HG02884 (cell line): ENCODE results near the gene INPP5D.
A peak's percentile ranks its signal among the peaks of the same experiment; 100 is the strongest.

Experiments used
- ATAC-seq: cut with Tn5 transposase; IDR thresholded peaks from one replicate; pipeline ENCODE4 v1.9.1; 2021; ENCODE audit warnings: mild to moderate bottlenecking, moderate library complexity; ENCODE audit not compliant: unreplicated experiment

The INPP5D gene

DNA sequence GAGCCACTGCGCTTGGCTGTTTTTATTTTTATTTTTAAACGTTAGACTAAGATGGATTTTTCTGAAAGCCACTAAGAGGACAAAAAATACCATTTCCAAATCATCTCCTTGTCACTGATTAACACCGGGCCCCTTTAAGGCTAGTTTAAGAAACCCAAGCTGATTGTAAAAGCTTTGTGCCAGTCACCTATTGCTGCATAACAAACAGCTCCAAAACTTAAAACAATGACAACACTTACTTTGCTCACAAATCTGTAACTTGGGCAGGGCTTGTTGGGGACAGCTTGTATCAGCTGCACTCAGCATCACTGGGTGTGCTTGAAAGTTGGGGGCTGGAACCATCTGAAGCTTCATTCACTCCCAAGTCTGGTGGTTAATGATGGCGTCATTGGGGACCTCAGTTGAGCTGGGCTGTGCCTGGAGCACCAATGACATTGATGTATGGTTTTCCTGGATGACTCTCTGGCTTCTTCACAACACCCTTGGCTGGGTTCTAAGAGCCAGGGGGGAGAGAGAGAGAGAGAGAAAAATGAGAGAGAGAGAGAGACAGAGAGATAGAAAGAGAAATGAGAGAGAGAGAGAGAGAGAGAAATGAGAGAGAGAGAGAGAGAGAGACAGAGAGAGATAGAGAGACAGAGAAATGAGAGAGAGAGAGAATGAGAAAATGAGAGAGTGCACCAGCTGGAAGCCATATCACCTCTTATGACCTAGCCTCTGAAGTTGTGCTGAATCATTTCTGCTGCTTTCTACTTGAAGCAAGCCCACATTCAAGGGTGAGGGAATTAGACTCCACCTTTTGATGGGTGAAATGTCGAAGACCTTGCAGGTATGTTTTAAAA, 165.3 kb downstream of the INPP5D start:
- no peak for ATAC-seq

DNA sequence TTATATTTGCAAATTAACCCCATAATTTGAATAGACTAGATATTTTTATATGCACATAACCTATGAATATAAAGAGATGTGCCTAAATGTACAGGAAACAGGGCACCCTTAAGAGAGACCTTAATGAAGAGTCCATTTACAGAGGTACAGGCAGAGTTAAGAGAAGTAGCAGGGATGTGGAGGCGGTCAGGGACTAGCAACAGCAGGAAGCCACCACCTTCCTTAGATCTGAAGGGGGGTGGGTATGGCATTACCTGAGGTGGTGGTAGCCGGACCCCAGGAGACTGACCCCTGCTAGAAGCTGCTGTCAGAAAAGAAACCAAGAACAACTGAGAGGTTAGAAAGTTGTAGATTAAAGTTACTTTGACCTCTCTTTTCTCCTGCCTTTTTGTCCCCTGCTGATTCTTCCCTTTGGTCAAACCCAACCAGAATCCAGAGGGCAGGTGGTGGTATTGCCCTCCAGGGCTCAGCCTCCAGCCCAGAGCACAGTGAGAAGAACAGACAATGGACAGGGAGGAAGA, 166.4 kb downstream of the INPP5D start:
- no peak for ATAC-seq

DNA sequence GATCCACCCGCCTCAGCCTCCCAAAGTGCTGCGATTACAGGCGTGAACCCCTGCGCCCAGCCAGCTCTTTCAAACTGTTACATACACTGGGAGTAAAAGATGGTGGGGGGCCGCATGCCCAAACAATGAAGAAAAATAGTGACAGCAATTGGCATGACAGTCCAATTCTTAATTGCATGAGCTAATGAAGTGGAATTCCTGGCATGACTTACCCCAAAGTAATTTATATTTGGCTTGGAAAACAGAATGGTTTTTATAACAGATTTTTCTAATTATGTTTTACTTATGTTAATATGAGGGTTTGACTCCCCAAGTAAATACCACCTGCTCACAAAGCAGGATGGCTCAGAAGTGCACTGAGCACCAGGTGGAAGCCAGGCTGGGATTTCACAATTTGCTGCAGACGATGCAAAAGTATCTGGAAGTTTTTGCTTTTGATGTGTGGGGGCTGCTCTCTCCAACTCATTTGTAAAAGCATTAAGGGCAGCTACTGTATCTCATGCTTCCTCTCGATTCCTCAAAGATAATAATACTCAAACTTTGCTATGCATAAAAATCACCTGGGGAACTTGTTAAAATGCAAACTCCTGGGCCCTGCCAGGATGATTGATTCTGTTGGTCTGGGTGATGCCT, 167.3 kb downstream of the INPP5D start:
- ATAC-seq = no peak

DNA sequence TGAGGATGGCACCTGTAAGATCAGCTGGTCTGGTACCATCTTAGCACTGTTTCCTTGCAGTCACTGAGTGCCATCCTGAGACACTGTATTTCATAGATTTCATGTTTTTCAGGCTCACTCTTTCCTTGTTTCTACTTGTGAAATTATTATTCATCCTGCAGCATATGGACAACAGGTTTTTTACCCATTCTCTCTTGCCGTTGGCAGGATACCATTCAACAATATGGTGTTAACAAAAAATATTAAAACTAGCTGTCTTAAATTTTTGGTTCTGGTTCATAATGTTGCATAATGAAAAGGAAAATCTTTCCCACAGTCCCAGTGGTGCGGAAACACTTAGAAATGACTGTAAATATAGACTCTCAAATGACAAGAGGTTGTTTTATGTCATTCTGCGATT, 168.2 kb downstream of the INPP5D start:
- no peak for ATAC-seq

DNA sequence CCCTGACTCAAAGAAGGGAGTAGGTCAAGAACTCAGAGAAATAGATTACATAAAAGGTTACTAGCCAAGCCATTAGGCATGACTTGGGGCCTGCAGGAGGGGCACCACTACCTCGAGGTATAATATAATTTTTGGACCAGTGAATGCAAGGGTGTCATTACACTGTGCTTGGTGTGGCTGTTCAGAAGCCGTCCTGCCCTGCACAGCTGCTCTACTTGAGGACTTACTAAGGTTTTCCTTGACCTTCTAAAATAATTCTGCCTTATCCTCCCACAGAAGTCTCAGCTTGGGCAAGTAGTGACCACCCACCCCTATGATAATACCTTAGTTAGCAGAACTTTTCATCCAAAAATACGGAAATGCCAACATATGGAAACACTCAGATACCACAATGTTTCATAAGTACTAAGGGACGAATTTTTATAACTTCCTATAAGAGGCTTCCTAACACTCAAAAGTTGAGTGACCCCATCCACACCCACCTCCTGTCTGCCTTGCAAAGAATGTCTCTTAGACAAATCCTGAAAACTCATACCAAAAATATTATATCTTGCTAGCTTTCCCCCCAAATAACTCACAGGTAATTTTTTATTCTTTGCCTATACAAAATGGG, 173.6 kb downstream of the INPP5D start:
- ATAC-seq = no peak

DNA sequence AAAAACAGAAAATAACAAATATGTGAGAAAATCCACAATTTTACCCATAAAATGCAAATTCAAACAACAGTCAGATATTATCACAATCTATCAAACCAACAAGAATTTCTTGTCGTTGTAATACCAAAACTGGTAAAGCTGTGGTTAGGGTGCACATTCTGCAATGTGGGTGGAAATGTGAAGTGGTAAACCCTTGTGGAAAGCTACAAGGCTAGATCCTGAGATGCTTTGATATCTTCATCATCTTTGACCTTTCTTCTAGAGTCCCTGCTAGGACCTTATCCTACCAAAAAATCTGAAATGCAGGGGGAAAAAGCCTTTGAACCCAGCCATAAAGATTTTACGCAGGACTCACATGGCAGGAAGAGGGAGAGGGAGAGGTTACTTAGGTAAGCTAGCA, 174.1 kb downstream of the INPP5D start:
- no peak for ATAC-seq

DNA sequence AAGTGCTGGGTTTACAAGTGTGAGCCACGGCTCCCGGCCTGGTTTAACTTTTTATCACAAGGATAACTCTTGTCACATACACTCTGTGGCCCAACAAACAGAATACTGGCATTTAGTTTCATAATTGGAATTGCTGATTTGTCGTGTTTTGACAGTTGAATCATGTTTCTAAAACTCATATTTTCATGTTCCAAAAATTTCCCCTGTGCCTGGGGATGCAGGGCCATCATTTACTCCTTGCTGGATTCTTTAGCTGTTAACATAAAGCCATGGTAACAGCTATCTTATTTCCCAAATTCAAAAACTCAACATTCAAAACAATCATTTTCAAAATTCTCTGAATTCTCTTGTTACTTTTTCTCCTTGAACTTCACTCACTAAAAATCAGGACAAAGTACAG, 174.9 kb downstream of the INPP5D start:
- ATAC-seq = no peak

DNA sequence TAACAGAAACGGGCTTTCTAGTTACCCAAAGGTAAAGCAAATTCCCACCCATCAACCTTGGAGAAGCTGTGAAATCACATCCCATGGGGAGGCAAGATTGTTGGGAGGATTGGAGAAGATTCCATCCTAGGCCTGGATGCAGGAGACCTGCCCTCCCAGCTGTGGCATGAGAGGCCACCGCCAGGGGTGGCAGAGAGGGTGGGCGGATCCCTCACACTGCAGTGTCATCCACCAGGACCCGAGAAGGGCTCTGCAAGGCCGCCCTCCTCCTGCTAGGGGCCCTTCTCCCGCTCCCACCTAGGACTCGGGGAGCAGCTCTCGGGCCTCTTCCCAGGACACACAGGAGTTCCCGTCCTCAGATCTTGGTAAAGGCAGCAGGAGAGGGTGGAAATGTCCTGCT, 175.8 kb downstream of the INPP5D start:
- no peak for ATAC-seq

DNA sequence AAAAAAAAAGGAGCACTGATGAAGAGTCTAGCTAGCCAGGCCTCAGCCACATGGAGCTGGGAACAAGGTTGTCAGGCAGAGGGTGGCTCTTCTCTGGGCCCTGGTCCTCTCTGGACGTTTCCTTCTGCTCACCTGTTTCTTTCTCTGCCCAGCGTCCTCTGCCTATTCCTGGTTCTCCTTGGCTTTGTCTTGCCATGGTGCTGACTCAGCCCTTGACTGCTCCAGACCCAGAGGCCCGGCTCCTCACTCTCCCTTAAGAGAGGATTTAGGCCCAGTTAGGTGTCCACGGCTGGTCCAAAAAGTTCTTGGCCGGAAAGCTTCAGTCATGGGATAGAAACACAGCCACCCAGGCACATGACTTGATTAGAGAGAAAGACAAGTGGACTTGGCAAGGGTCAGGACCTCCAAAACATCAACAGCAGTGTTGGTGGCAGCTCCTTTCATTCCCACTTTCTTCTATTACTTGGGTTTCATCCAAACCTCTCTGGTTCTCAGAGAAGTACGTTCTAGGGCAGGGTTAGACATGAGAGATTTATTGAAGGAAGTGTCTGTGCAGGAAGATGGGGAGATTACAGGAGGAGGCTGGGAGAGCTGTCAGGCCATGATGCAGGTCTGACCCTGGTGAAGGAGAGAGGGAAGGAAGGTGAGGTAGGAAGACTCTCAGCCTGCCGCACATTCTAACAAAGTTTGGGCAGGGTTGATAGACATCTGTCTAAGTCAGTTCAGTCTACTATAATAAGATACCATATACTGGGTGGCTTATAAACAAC, 176.9 kb downstream of the INPP5D start:
- no peak for ATAC-seq

DNA sequence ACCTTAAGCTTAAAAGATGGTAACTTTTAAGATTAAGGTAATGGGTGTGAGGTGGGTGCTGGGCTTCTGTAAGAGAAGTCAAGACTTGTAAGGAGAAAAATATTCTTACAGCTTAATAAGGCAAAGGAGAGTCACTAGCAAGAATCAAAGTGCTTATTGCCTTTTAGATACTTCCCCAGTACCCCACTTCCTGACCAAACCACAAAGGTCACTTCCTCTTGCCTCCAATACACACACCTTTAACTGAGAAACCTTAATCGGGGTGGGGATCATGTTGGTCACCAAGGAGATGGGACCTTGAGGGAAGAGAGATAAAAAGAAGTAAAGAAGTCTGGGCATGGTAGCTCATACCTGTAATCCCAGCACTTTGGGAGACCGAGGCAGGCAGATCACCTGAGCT, 180.8 kb downstream of the INPP5D start:
- ATAC-seq = no peak

DNA sequence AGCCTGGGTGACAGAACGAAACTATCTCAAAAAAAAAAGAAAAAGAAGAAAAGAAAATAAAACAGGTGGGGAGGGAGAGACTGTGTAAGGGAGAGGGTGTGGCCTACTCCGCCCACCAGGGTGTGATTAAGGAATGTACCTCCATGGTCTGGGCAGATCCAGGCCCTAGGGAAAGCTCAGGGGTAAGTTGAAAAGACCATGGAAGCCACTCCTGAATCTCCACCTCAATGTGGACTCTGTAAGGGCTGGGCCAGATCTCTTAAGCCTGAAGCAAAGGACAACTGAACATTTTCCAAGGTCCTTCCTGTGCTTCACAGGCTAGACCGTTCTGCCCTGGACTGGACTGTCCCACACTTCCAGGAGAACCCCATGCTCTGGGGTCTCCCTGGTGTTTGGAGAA, 181.7 kb downstream of the INPP5D start:
- ATAC-seq = no peak

DNA sequence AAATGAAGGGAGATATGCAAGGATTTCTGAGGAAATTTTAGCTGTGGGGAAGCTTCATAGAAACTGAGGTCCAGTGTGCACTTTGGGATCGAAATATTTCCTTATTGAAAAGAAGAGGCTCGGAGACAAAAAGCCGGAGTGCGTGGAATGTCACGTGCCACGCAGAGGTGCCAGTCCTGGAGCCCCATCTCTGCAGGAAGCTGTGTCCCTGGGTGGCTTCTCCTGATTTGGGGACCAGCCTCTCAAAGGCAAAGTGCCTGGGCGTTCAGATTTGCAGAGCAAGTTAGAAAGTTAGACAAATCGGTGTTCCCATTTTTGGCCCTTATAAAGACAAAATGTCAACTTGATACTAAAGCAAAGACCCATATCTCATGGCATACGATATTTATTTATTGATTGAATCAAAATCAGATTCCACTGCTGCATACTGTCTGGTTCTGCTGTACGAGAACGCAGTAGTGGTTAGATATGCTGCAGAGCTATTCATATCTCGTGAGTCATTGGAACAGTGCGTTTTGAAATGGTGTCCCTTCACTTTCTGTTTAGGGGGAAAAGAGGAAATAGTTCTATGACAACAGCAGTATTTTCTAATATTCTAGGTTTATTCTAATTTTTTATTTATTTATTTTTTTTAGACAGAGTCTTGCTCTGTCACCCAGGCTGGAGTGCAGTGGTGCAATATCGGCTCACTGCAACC, 182.2 kb downstream of the INPP5D start:
- no peak for ATAC-seq

DNA sequence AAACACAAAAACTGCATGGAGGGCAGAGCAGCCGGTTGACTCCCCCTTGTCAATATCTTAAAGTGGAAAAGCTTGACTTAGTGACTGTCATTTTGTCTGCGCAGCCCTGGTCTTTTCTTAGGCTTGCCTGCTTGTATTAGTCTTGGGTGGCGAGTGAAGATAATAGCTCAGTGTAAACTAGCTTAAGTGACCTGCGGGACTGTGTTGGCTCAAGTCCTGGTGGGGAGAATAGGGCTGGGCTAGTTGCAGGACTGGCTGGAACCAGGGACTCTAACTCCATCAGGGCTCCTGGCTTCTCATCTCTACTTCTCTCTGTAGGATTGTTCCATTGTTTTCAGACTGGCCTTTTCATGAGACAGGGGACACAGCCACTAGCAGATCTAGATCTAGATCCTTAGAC, 183.2 kb downstream of the INPP5D start:
- ATAC-seq = no peak

DNA sequence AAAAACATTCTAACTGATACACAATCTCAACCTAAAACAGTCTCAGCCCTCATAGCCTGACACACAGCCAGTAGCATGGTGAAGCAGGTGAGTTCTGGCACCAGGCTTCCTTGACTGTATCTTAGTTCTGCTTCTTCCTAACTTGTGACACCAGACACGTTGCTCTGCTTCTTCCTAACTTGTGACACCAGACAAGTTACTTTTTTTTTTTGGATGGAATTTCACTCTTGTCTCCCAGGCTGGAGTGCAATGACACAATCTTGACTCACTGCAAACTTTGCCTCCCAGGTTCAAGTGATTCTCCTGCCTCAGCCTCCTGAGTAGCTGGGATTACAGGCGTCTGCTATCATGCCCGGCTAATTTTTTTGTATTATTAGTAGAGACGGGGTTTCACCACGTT, 184.7 kb downstream of the INPP5D start:
- ATAC-seq = no peak

DNA sequence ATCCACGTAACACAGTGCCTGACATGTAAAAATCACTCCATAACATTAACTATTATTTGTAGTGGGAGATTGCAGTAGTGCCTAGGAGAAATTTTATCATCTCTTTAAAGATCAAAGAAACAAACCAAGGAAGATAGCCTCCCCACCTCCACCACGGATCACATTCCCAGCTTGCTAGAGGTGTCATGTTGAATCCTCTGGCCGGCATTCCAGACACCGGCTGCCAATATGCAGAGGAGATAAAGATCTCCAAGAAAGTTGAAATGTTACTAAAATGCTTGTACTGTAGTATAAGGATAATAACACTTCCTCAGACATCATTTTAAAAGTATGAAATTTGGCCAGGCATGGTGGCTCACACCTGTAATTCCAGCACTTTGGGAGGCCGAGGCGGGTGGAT, 185.3 kb downstream of the INPP5D start:
- no peak for ATAC-seq

DNA sequence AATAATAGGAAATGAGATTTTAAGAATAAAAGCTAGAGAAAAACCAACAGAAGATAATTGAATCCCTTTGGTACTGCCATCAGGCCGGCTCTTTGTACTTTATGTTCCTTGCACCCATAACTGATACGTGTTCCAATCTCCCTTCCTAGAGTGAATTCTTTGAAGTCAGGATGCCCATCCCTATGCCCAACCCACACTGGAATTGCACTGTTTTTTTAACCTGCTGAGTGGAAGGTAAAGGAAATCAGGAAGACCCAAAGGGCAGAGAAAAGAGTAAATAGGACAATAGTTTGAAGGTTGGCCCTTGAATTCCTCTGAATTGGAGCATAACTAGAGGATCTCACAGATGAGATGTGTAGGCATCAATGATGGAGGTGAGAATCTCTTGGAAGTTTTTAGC, 187.0 kb downstream of the INPP5D start:
- no peak for ATAC-seq

DNA sequence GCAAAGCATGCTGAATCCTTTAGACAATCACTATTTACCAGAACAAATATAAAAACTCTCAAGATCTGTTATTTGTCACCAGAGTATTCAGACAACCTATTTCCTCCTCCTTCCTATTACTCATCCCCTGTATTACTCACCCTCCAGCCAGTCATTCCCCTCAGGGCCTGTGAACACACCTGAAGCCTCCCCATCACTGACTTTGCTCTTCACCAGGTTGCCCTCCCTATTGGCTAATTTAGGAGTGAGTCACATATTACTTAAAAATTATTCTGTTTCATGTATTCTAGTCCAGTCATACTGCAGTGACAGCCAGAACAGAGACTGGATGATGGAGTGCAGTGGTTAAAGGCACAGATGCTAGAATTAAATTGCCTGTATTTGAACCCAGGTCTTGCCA, 187.6 kb downstream of the INPP5D start:
- ATAC-seq = no peak

DNA sequence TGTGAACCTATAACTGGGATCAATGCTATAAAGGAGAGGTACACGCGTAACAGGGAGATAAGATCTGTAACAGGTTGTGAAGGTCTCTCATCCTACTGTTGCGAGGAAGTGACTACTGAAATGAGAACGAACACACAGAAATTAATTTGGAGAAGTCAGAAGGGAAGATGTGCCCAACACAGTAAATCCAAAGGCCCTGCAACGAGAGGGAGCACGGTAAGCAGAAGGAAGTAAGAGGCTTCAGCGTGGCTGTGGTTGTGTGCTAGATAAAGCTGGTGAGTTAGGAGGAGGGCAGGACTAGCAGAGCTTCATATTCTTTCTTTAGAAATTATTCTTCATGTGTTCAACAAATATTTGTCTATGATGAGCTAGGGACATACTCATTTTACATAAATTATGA, 188.9 kb downstream of the INPP5D start:
- ATAC-seq = no peak

DNA sequence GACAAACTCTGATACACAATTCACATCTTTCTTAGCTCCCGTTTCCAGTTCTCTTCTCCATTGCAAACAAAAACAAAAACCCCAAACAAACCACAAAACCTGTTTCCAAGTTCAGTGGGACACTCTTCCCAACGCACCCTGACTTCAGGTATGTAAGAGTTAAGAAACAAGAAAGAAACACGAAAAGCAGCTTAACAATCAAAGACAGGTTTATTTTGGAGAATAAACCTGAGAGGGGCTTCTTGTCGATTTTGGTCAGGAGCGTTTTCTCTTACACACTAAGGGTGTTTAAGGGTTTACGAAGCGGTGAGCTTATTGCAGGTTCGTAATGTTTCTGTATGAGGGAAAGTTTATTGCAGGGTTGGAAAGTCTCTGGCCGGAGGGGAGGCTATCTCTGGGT, 190.4 kb downstream of the INPP5D start:
- ATAC-seq = no peak

DNA sequence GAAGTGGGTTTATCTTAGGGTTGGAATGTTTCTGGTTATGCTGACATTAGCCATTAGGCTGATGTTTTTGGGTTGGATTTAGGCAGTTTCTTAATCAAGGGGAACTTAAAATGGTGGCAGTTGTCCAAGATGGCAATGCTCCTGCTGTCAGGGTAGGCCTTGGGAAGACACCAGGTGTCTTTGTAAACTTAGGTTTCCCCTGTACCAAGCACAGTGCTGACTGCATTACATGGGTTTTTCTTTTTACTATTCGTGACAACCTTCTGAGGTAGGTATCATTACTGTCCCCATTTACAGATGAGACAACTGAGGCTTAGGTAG, 190.8 kb downstream of the INPP5D start:
- ATAC-seq = peak; percentile 15
